CD8-positive, alpha-beta memory T cell (primary cell): Measurements from ENCODE around the gene MAVS. TPM values are rescaled to one million over a fixed set of nuclear protein-coding genes. Genes with fewer than 3 reads are reported as not detected.
A peak's percentile ranks its signal among the peaks of the same experiment; 100 is the strongest.

ENCODE experiments used
- CTCF ChIA-PET: fragments of 350-600 bp; sonication (Branson Sonifier 250); formaldehyde crosslinking; loops from one replicate; lab custom pipeline; 2021; ENCODE audit warnings: antibody characterized with exemption; lab: Charles Lee
- POLR2A ChIA-PET: fragments of 350-600 bp; sonication (Branson Sonifier 250); formaldehyde crosslinking; loops from one replicate; lab custom pipeline; 2021; ENCODE audit warnings: antibody characterized with exemption; lab: Charles Lee
- DNase-seq, 5 donors: peaks; one replicate each; pipeline versions ENCODE4 v3.0.0 to v3.0.0-alpha.2; 2020 to 2022; ENCODE audit warnings: mixed read lengths in 1 of 5
- H3K27ac ChIP-seq: one replicate; pipeline ENCODE4 v1.7.0; 2013; ENCODE audit warnings: low read depth, mild to moderate bottlenecking, low read length, moderate library complexity
- H3K27me3 ChIP-seq: 2 replicates; pipeline ENCODE4 v1.7.0; 2013; ENCODE audit warnings: low read length, mild to moderate bottlenecking; ENCODE audit not compliant: insufficient read depth, poor library complexity, severe bottlenecking
- H3K36me3 ChIP-seq: 2 replicates; pipeline ENCODE4 v1.7.0; 2013; ENCODE audit warnings: mild to moderate bottlenecking, low read length, moderate library complexity; ENCODE audit not compliant: insufficient read depth
- H3K4me1 ChIP-seq: 2 replicates; pipeline ENCODE4 v1.7.0; 2013; ENCODE audit warnings: mild to moderate bottlenecking, low read length, moderate library complexity; ENCODE audit not compliant: insufficient read depth
- H3K4me3 ChIP-seq: 2 replicates; pipeline ENCODE4 v1.7.0; 2013; ENCODE audit warnings: mild to moderate bottlenecking, low read length
- H3K9me3 ChIP-seq: 2 replicates; pipeline ENCODE4 v1.7.0; 2013; ENCODE audit warnings: mild to moderate bottlenecking, low read length
- H3K27ac Mint-ChIP-seq, 8 donors: one replicate each; pipeline ENCODE4 v1.8.0; 2020 to 2021; ENCODE audit warnings: mixed read lengths in 8 of 8, mild to moderate bottlenecking in 6 of 8, inconsistent platforms in 3 of 8, moderate library complexity in 3 of 8
- H3K27me3 Mint-ChIP-seq, 2 donors: one replicate each; pipeline ENCODE4 v1.8.0; 2020 to 2021; ENCODE audit warnings: mixed read lengths in 2 of 2, mild to moderate bottlenecking in 1 of 2, moderate library complexity in 1 of 2
- H3K36me3 Mint-ChIP-seq, 3 donors: one replicate each; pipeline ENCODE4 v1.8.0; 2020 to 2021; ENCODE audit warnings: mixed read lengths in 3 of 3, inconsistent platforms in 1 of 3, mild to moderate bottlenecking in 1 of 3
- H3K4me1 Mint-ChIP-seq, 3 donors: one replicate each; pipeline ENCODE4 v1.8.0; 2020 to 2021; ENCODE audit warnings: mixed read lengths in 3 of 3, inconsistent platforms in 1 of 3, mild to moderate bottlenecking in 1 of 3
- H3K4me3 Mint-ChIP-seq, 7 donors: one replicate each; pipeline ENCODE4 v1.8.0; 2020 to 2021; ENCODE audit warnings: mixed read lengths in 7 of 7, mild to moderate bottlenecking in 6 of 7, moderate library complexity in 4 of 7, inconsistent platforms in 2 of 7
- H3K9me3 Mint-ChIP-seq, 5 donors: one replicate each; pipeline ENCODE4 v1.8.0; 2020 to 2022; ENCODE audit warnings: mixed read lengths in 5 of 5, mild to moderate bottlenecking in 3 of 5, moderate library complexity in 2 of 5, inconsistent platforms in 1 of 5
- polyA plus RNA-seq: library from polyadenylated mRNA; unstranded; fragments of 300-500 nt; fragmentation: Illumina TruSeq; gene quantifications from one replicate; pipeline ENCODE4 v1.2.3, GENCODE V29; 2021
- total RNA-seq, 2 experiments: library from RNA; stranded (reverse); gene quantifications; one replicate each; pipeline ENCODE4 v1.2.3, GENCODE V29; 2021

Gene MAVS
- total and polyA plus RNA-seq, 3 experiments from 2014 or later = 8.1 to 34.8 (median 34.3) TPM

DNA sequence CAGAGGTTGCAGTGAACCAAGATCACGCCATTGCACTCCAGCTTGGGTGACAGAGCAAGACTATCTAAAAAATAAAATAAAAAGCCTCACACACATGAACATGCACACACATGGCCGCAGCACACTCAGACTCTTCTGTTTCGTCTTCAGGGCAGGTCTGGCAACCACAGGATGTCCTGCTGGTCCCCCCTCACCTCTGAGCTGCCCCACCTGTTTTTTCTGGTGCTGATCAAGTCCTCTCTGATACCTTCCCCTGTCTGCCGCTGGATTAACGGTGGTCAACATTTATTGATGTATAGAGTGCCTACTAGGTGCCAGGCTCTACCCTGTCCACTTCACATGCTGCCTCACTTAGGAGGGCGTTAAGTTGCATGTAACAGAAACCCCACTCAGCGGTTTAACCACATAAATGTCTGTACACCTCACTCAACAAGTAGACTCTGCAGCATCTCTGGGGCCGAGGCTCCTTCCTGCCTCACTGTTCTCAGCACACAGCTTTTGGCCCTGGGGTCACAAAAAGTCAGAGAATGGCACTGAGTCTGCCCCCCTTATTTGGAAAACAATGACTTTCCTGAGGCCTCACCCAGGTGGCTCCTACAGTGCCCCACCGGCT is 30.8 kb upstream of the MAVS start:
- no peaks in the 10 kb centered on the region for H3K36me3 ChIP-seq
- H3K27ac ChIP-seq = no peak overlapping the region
- H3K9me3 ChIP-seq = no peaks in the 10 kb centered on the region
- Mint-ChIP-seq H3K36me3 (peaks cover 0 to 8% (median 0%) of the 10 kb centered on the region in 3 donors), H3K9me3 (no peaks in the 10 kb centered on the region), H3K27ac (peak overlapping the region; percentile 83 to 100 (median 98)), H3K27me3 (no peaks in the 10 kb centered on the region), H3K4me3 (peak overlapping the region; percentile 70 to 88 (median 83)), H3K4me1 (peaks cover 72 to 86% (median 85%) of the 10 kb centered on the region in 3 donors)
- peak in 4 of 5 donors; percentile 24 to 72 (median 62) for DNase-seq
- POLR2A ChIA-PET = interaction anchor here (1.0 to 1.4 kb wide), 4 partner anchors 20 to 48 kb away, joined by 3 to 5 read pairs (median 3); partner anchors contain the start of genes CDC25B and CENPB
- no peak overlapping the region for H3K4me3 ChIP-seq
- CTCF ChIA-PET = interaction anchor here (1.3 to 18.5 kb wide), 5 partner anchors 20 to 47 kb away, joined by 3 to 262 read pairs (median 8); partner anchors contain the start of genes CDC25B, CENPB and SPEF1
- peaks cover 78% of the 10 kb centered on the region for H3K4me1 ChIP-seq
- no peaks in the 10 kb centered on the region for H3K27me3 ChIP-seq

- peak overlapping the region in 7 of 8 donors; percentile 29 to 100 (median 74) for H3K27ac Mint-ChIP-seq
- no peak for DNase-seq
- no peaks in the 10 kb centered on the region for H3K27me3 Mint-ChIP-seq
- peak overlapping the region in 6 of 7 donors; percentile 20 to 97 (median 51) for H3K4me3 Mint-ChIP-seq
- POLR2A ChIA-PET = interaction anchor here (0.9 to 4.0 kb wide), 3 partner anchors 19 to 32 kb away, joined by 3 to 37 read pairs (median 4); partner anchors contain the start of genes CDC25B and CENPB
- CTCF ChIA-PET = interaction anchor here (0.7 to 18.5 kb wide), 9 partner anchors 8 to 95 kb away, joined by 3 to 262 read pairs (median 29); partner anchors contain the start of genes CDC25B, CENPB and SPEF1
- no peak overlapping the region for H3K4me3 ChIP-seq
- no peak overlapping the region for H3K27ac ChIP-seq
- no peaks in the 10 kb centered on the region for H3K27me3 ChIP-seq
- peaks cover 7% of the 10 kb centered on the region for H3K36me3 ChIP-seq
- peaks cover 57 to 78% (median 70%) of the 10 kb centered on the region in 3 donors for H3K4me1 Mint-ChIP-seq
- H3K36me3 Mint-ChIP-seq = peaks cover 0 to 18% (median 4%) of the 10 kb centered on the region in 3 donors
- H3K4me1 ChIP-seq = peaks cover 62% of the 10 kb centered on the region
- no peaks in the 10 kb centered on the region for H3K9me3 ChIP-seq
- H3K9me3 Mint-ChIP-seq = no peaks in the 10 kb centered on the region
Measured at GRCh38 chr20:3818155-3819151, 28.2 kb upstream of the MAVS start.

DNA sequence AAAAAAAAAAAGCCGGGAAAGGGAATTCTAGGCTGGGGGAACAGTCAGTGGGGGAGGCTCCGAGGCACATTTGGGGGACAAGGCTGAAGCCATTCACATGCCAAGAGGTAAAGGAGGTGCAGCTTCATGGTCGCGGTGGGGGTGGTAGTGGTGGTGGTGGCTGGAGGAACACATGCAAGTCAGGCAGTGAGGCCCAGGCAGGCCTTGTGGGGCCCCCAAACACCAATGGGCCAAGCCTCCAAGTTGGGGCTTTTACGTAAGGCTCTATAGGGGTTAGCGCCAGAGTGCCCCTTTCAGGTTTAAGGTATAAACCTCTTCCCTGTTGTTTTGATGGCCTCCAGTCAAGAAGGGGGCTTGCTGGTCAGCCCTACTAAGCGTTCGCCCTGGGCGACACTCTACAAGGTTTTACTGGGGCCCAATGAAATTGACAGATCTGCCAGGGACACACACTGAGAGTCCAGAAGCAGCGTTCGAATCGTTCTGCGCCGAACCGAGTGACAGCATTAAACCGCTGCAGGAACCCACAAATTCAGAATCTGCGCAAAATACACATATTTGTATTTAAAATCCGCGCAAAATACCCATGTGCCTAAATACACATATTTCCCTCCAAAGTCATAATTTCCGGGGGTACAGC is 27.1 kb upstream of the MAVS start:
- DNase-seq = no peak
- POLR2A ChIA-PET = interaction anchor here (1.0 to 4.0 kb wide), 9 partner anchors 9 to 52 kb away, joined by 3 to 37 read pairs (median 10); partner anchors contain the start of genes ADISSP, CDC25B, CENPB and SPEF1
- peaks cover 0 to 29% (median 4%) of the 10 kb centered on the region in 3 donors for H3K36me3 Mint-ChIP-seq
- H3K36me3 ChIP-seq = peaks cover 7% of the 10 kb centered on the region
- no peaks in the 10 kb centered on the region for H3K9me3 Mint-ChIP-seq
- H3K9me3 ChIP-seq = no peaks in the 10 kb centered on the region
- H3K27ac Mint-ChIP-seq = peak overlapping the region; percentile 87 to 100 (median 90)
- CTCF ChIA-PET = interaction anchor here (1.0 to 18.5 kb wide), 13 partner anchors 9 to 113 kb away, joined by 3 to 262 read pairs (median 18); partner anchors contain the start of genes ADISSP, CDC25B, CENPB and SPEF1
- peak overlapping the region; percentile 94 for H3K27ac ChIP-seq
- H3K4me3 Mint-ChIP-seq = peak overlapping the region; percentile 73 to 97 (median 93)
- H3K4me1 Mint-ChIP-seq = peaks cover 52 to 70% (median 63%) of the 10 kb centered on the region in 3 donors
- H3K27me3 ChIP-seq = no peaks in the 10 kb centered on the region
- H3K27me3 Mint-ChIP-seq = no peaks in the 10 kb centered on the region
- peaks cover 56% of the 10 kb centered on the region for H3K4me1 ChIP-seq
- H3K4me3 ChIP-seq = peak overlapping the region; percentile 82

DNA sequence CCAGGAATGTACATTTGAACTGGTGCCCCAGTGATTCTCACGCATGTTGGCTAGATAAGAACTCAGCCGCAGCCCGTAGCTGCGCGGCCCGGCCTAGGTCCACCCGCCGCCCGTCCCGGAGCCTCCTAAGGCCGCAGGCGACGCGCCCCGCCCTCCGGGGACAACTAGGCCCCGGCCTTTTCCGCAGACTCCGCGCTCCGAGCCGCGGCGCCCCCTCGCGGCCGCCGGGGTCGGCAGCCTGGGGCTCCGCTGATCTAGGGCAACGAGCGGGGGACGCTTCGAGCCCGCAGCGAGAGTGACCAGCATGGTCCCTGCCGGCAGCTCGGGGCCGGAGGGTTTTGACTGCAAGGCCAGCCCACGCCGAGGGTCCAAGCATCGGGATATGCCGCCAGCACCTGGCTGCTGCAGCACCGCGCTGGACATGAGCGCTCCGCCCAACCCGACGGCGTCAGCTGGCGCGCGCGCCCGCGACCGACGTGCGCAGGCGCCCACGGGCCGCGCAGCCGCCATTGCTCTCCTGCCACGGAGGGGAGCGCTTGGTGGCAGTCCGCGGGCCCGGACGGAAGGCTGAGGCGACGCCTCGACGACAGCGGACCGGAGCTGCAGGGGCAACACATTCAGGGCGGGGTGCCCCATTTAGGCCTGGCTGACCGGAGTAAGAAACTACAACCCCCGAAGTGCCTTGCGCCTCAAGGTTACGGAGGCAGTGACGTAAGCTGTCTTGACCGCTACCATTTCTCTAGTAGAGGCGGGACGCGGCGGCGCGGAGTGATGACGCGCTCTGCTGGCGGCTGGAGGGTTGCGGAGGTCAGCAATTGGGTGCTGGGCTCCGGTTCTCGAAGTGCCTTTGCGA is 26.4 kb upstream of the MAVS start, which contains the start of gene AP5S1:
TSS of gene AP5S1 (plus strand) at position 500 of the 853 bp plus-strand sequence. CDS start 1,571 bp downstream, outside the sequence.
- H3K4me1 ChIP-seq = peaks cover 49% of the 10 kb centered on the region
- H3K4me3 ChIP-seq = peak within 1 kb of the TSS; percentile 82
- no peaks in the 10 kb centered on the region for H3K27me3 Mint-ChIP-seq
- DNase-seq = peak; percentile 89 to 94 (median 93)
- H3K4me3 Mint-ChIP-seq = peak within 1 kb of the TSS; percentile 87 to 97 (median 94)
- no peaks in the 10 kb centered on the region for H3K9me3 Mint-ChIP-seq
- peak within 1 kb of the TSS; percentile 94 for H3K27ac ChIP-seq
- CTCF ChIA-PET = interaction anchor here (0.7 to 18.5 kb wide), 27 partner anchors 9 to 192 kb away, joined by 3 to 262 read pairs (median 5); partner anchors contain the start of genes ADISSP, CDC25B, CENPB and SPEF1
- H3K27ac Mint-ChIP-seq = peak within 1 kb of the TSS; percentile 96 to 100 (median 97)
- H3K36me3 ChIP-seq = peaks cover 7% of the 10 kb centered on the region
- peaks cover 0 to 36% (median 4%) of the 10 kb centered on the region in 3 donors for H3K36me3 Mint-ChIP-seq
- POLR2A ChIA-PET = interaction anchor here (0.5 to 4.0 kb wide), 15 partner anchors 8 to 262 kb away, joined by 3 to 37 read pairs (median 8); partner anchors contain the start of genes ADISSP, CDC25B, CENPB and SPEF1
- no peaks in the 10 kb centered on the region for H3K9me3 ChIP-seq
- peaks cover 45 to 65% (median 57%) of the 10 kb centered on the region in 3 donors for H3K4me1 Mint-ChIP-seq
- no peaks in the 10 kb centered on the region for H3K27me3 ChIP-seq

DNA sequence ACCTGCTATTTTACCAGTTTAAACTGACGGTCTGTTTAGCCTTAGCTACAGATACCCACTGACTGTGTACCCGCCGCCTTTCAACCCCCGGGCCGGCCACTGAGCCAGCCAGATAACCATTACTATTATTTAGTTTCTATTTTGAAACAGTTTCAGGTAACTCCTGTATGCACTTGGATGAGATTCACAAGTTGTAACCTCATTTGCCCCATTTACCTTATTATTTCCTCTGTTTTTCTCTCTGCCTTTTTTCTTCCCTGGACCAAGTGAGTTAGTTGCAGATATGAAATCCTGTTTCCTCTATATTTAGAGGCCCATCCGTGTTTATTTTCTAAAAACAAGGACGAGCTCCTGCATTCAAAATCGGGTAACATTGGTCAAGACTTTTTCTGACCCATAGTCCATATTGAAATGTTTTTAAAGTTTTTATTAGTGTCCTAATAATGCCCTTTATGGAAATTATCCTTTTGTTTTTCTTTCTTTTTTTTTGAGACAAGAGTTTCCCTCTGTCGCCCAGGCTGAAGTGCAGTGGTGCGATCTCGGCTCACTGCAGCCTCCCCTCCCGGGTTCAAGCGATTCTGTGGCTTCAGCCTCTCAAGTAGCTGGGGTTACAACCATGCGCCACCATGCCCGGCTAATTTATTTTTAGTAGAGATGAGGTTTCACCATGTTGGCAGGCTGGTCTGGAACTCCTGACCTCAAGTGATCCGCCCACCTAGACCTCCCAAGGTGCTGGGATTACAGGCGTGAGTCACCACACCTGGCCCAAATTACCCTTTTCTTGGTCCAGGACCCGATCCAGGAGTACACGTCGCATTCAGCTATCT is 25.5 kb upstream of the MAVS start:
- DNase-seq = no peak
- POLR2A ChIA-PET = interaction anchor here (0.5 to 4.0 kb wide), 17 partner anchors 9 to 649 kb away, joined by 3 to 37 read pairs (median 6); partner anchors contain the start of genes ADISSP, CDC25B, CENPB and SPEF1

More for the DNA sequence above, 25.5 kb upstream of the MAVS start:
- Mint-ChIP-seq H3K4me1 (peaks cover 37 to 57% (median 48%) of the 10 kb centered on the region in 3 donors), H3K27me3 (no peaks in the 10 kb centered on the region), H3K9me3 (no peaks in the 10 kb centered on the region), H3K27ac (peak overlapping the region; percentile 96 to 100 (median 97)), H3K36me3 (peaks cover 0 to 40% (median 4%) of the 10 kb centered on the region in 3 donors), H3K4me3 (peak overlapping the region; percentile 87 to 97 (median 94))
- Histone ChIP-seq H3K27me3 (no peaks in the 10 kb centered on the region), H3K9me3 (no peaks in the 10 kb centered on the region), H3K4me1 (peaks cover 41% of the 10 kb centered on the region), H3K4me3 (peak overlapping the region; percentile 82), H3K36me3 (peaks cover 7% of the 10 kb centered on the region), H3K27ac (peak overlapping the region; percentile 94)
- CTCF ChIA-PET = interaction anchor here (0.7 to 18.5 kb wide), 26 partner anchors 10 to 191 kb away, joined by 3 to 262 read pairs (median 5); partner anchors contain the start of genes ADISSP, CDC25B, CENPB and SPEF1
